MCF 10A (cell line): Measurements from ENCODE around the gene AGBL4. TPM values are rescaled to one million over a fixed set of nuclear protein-coding genes. Genes with fewer than 3 reads are reported as not detected.

ENCODE experiments used
- BruUV-seq: library from RNA; stranded (reverse); fragments of 400-500 nt; replicated peaks from 2 replicates; lab custom pipeline; 2021; lab: Mats Ljungman, UMichigan
- CTCF ChIA-PET: fragments of 300-600 bp; sonication (Branson Sonifier 250); formaldehyde crosslinking; extraction: SDS; loops from one replicate; lab custom pipeline; 2021; ENCODE audit warnings: antibody characterized with exemption, inconsistent platforms; lab: Yijun Ruan, JAX
- POLR2A ChIA-PET: fragments of 300-600, 350-650 bp; sonication (Branson Sonifier 250); formaldehyde crosslinking; extraction: SDS; loops from one replicate; lab custom pipeline; 2020; ENCODE audit warnings: antibody characterized with exemption, inconsistent platforms; lab: Yijun Ruan, JAX
- DNase-seq: peaks from one replicate; pipeline ENCODE4 v3.0.0-alpha.2; 2018; ENCODE audit not compliant: unreplicated experiment
- H3K27ac Mint-ChIP-seq: one replicate; pipeline ENCODE4 v1.8.0; 2022; ENCODE audit warnings: mild to moderate bottlenecking, low read depth, mixed read lengths; ENCODE audit not compliant: unreplicated experiment
- H3K27me3 Mint-ChIP-seq: one replicate; pipeline ENCODE4 v1.8.0; 2022; ENCODE audit warnings: mixed read lengths; ENCODE audit not compliant: insufficient read depth, unreplicated experiment
- H3K36me3 Mint-ChIP-seq: one replicate; pipeline ENCODE4 v1.8.0; 2022; ENCODE audit warnings: mild to moderate bottlenecking, moderate library complexity, mixed read lengths; ENCODE audit not compliant: insufficient read depth, unreplicated experiment
- H3K4me1 Mint-ChIP-seq: one replicate; pipeline ENCODE4 v1.8.0; 2022; ENCODE audit warnings: mixed read lengths; ENCODE audit not compliant: insufficient read depth, unreplicated experiment
- H3K4me3 Mint-ChIP-seq: one replicate; pipeline ENCODE4 v1.8.0; 2022; ENCODE audit warnings: mild to moderate bottlenecking, moderate library complexity, mixed read lengths; ENCODE audit not compliant: unreplicated experiment
- H3K9me3 Mint-ChIP-seq: one replicate; pipeline ENCODE4 v1.8.0; 2022; ENCODE audit warnings: mixed read lengths; ENCODE audit not compliant: unreplicated experiment
- CTCF ChIP-seq: fragments of 200-600 bp; IDR thresholded peaks from one replicate; pipeline ENCODE4 v1.8.0; 2022; ENCODE audit warnings: antibody characterized with exemption, mild to moderate bottlenecking; ENCODE audit not compliant: unreplicated experiment
- intact Hi-C: fragments of 100-400 bp; cut with micrococcal nuclease; formaldehyde crosslinking; loops from 2 replicates; pipeline ENCODE4 v1.14.1; 2022
- total RNA-seq: library from RNA; stranded (reverse); gene quantifications from 2 replicates; pipeline ENCODE4 v1.2.3, GENCODE V29; 2022

AGBL4 gene
- total RNA-seq, 1 experiment from 2014 or later, result not detected

DNA sequence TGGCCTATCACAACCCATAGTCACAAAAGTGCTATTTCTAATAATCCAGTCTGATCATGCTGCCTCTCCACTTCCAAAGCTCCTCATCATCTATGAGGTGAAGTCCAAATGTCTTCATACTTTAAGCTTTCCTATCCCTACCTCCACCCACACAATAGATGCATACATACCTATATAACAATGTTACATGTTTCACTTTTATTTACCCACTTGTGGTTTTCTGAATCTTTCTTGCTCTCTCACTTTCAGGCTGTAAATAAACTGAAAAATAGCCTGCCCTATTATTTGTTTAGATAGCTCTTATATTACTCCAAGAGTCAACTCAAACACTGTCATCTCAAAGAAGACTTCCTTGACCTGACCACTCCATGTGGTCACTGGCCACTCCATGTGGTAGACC lies 840.3 kb downstream of the AGBL4 start:
- POLR2A ChIA-PET, result no interaction called here

DNA sequence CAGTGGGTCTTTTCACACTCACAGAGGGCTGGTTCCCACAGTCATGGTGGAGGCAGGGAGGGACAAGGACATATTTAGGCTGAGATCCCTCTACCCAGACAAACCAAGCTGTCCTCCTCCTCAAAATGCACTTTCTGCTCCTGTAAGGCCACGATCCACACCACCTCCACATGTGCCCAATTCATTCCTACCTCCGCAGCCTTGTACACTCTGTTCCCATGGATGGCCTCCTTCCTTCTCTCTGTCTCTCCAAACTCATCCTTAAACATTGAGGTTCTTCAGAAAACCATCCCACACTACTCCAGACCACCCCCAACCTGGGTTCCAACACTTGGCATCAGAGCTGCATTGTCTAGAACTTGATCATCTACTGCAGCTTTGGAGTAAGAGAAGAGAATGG lies 842.7 kb downstream of the AGBL4 start:
- CTCF ChIA-PET, result interaction anchor here (0.5 to 0.8 kb wide), 2 partner anchors 20 to 214 kb away, joined by 3 to 4 read pairs; no protein-coding TSS in a partner anchor
- no TSS peak for BruUV-seq

More for the DNA sequence above, 840.3 kb downstream of the AGBL4 start:
- intact Hi-C loops, result no loop called here
- no peak overlapping the region for H3K27ac Mint-ChIP-seq
- no peak for TF ChIP-seq CTCF
- H3K27me3 Mint-ChIP-seq, result no peaks in the 10 kb centered on the region
- H3K4me1 Mint-ChIP-seq, result no peaks in the 10 kb centered on the region
- peaks cover 7% of the 10 kb centered on the region for H3K9me3 Mint-ChIP-seq
- BruUV-seq, result no TSS peak
- no peaks in the 10 kb centered on the region for H3K36me3 Mint-ChIP-seq
- no peak overlapping the region for H3K4me3 Mint-ChIP-seq
- no peak for DNase-seq
- CTCF ChIA-PET, result no interaction called here

DNA sequence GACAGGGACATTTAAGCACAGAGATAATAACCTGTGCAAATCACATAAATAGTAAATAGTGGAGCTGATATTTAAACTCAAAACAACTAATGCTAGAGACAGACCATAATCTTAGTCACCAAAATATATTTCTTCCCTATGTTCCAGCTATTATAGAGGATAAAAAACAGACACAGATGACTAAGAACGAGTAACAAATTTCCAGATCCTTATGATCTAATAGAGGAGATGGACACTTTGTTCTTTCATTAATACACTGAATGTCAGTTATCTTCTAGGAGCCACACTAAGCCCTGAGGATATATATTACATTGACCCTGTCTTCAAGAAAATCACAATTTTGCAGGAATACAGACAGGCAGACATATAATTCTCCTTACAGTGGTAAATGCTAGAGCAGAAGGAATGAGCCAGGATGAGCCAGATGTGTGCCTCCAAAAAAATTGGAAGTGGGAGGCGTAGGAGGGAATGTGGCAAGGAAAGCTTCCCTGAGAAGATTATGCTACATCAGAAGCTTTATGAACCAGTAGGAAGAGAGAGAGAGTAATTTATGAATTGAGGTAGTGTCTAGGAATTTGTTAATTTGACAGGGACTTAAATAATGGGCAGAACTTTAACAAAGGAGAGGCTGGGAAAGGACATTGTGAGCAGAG lies 851.7 kb downstream of the AGBL4 start:
- no peak for DNase-seq
- Mint-ChIP-seq H3K9me3 (no peaks in the 10 kb centered on the region), H3K27me3 (no peaks in the 10 kb centered on the region), H3K4me1 (no peaks in the 10 kb centered on the region), H3K4me3 (no peak overlapping the region), H3K27ac (no peak overlapping the region), H3K36me3 (no peaks in the 10 kb centered on the region)
- no TSS peak for BruUV-seq
- no peak for TF ChIP-seq CTCF
- CTCF ChIA-PET, result interaction anchor here (0.6 kb wide), 1 partner anchor 1187 kb away, joined by 4 read pairs; no protein-coding TSS in a partner anchor
- intact Hi-C loops, result no loop called here
- POLR2A ChIA-PET, result no interaction called here

More for the DNA sequence above, 842.7 kb downstream of the AGBL4 start:
- intact Hi-C loops, result no loop called here
- POLR2A ChIA-PET, result no interaction called here
- H3K27me3 Mint-ChIP-seq, result no peaks in the 10 kb centered on the region
- TF ChIP-seq CTCF, result no peak
- no peak overlapping the region for H3K4me3 Mint-ChIP-seq
- no peak overlapping the region for H3K27ac Mint-ChIP-seq
- DNase-seq, result no peak
- no peaks in the 10 kb centered on the region for H3K36me3 Mint-ChIP-seq
- no peaks in the 10 kb centered on the region for H3K4me1 Mint-ChIP-seq
- no peaks in the 10 kb centered on the region for H3K9me3 Mint-ChIP-seq

DNA sequence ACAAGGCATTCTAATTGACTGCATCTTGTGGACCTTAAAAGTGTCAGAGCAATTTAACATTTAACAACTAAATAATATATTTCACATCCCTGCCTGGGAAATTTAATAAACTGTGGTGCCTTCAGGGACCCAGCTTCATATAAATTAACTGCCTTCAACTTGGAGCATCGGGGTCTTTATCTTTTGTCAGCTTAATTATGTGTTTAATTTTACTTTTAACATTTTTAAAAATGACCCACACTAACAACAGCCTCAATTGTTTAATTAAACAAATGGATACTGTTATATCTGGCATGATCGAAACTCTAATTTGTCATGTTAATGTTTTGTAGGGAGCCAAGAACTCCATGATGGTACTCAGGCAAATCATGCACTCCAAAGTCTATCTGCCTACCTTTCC lies 857.7 kb downstream of the AGBL4 start:
- DNase-seq, result no peak
- intact Hi-C loops, result no loop called here
- no peaks in the 10 kb centered on the region for H3K36me3 Mint-ChIP-seq
- H3K27ac Mint-ChIP-seq, result no peak overlapping the region
- no peak overlapping the region for H3K4me3 Mint-ChIP-seq
- ChIA-PET CTCF (no interaction called here), POLR2A (no interaction called here)
- H3K9me3 Mint-ChIP-seq, result no peaks in the 10 kb centered on the region
- no peak for TF ChIP-seq CTCF
- no peaks in the 10 kb centered on the region for H3K4me1 Mint-ChIP-seq
- no TSS peak for BruUV-seq
- no peaks in the 10 kb centered on the region for H3K27me3 Mint-ChIP-seq
